ENCODE measurements around the gene MAP2K5.

MAP2K5 gene

DNA sequence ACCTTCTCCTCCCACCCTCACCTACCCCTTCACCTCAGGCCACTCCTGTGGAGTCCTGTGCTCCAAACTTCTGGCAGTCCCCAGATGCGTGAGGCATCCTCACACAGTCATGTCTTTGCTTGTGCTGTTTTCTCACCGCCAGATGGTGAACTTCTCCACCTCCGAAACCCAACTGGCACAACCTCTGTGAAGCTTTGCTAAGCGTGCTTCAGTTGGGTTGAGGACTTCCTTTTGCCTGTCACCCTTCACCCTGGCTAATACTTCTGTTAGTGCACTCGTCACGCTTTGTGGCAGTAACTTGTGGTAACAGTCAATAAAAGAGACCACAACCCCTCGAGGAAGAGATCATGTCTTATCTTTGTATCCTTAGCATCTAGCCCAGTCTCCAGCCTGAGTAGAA, 240.8 kb downstream of the MAP2K5 start:
- peak; percentile 17 for DNase-seq (ENCODE audit: low read depth)

DNA sequence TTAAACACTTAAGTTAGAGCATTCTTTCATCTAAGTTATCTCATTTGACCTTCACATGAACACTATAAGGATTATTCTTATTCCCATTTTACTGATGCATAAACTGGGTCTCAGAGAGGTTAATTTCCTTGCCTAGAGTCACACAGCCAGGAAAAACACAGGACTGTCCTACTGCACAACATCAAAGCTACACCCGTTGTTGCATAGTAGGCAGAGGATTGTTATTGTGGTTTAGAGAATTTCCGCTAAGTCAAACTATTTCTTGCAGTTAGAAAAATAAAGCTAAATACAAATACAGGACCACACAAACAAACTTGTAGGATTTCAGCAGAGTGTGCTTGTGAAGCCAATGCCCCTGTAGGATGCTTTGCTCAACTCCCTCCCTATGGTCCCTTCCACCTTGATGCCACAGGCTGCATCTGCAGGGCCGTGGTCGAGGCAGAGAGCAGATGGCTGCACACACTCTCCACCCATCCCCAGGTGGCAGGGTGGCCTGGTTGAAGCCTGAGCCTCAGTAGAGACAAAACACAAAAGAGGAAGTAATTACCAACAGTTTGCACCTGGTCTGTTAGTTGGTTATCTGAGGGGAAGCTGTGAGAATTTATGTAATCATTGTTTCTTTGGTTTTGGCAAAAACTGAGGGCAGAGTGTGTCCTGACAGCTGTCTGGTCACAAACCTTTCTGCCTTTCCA, 241.7 kb downstream of the MAP2K5 start:
- DNase-seq (ENCODE audit: low read depth) = no peak

DNA sequence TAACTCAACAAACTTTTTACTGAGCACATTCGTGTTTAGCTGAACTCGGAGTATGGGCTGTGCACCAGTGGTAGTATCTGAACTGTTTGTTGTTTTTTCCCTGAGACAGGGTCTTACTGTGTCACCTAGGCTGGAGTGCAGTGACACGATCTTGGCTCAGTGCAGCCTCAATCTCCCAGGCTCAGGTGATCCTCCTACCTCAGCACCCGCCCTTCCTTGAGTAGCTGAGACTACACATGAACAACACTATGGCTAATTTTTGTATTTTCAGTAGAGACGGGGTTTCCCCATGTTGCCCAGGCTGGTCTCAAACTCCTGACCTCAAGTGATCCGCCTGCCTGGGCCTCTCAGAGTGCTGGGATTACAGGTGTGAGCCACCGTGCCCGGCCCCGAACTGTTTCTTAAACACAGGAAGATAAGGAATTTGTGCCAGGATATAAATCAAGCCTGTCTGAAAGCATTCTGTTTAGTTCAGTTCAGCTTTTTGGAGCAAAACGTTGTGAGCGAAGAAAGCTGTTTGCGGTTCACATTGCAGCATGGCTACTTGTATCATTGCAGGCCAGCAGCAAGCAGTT, 242.4 kb downstream of the MAP2K5 start:
- DNase-seq (ENCODE audit: low read depth) = no peak

DNA sequence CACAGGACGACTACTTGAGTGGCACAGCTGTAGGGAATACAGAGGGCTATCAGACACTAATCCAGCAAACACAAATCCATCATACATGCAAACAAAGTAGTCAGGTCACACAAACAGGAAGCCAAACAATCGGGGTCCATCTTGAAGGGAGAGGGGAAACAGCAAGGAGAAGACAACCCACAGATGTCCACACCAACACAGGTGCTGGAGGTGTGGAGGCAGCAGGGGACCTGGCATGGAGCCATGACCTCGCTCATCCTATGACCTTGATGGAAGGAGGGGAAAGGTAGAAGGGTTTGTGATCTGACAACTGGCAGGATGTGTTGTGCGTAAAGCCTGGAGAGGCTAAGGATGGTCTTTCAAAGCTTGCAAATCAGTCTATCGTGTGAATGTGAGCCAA, 242.9 kb downstream of the MAP2K5 start:
- DNase-seq (ENCODE audit: low read depth) = no peak

DNA sequence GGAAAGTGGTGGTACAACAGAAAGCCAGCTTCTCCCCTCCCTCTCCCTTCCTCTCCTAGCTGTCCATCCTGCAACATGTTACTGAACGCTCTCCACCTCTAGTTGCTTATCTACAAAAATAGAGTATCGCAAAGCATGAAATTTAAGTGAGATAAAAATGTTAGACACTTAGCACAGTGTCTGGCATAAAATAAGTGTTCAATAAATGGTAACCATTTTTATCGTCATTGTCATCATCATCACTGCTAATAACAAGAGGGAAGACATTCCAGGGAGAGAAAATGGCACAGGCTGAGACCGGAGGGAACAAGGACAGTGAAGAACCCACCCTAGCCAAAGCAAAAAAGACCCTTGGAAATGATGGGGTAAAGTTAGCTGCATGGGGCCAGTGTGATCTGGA, 244.1 kb downstream of the MAP2K5 start:
- no peak for DNase-seq (ENCODE audit: low read depth)

DNA sequence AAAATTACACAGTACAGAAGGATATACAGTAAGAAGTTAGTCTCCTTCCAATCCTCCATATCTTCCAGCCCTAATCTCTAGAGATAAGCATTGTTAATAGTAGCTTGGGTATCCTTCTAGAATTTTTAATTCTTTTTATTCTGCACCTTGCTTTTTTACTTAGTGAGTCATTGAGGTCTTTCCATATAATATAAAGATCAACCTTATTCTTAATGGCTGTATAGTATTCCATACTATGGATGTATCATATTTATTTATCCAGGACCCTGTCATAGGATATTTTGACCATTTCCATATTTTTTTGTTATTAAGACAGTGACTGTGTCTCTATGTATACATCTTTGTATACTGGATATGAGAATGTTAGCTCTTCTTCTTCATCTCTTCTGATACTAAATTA, 246.5 kb downstream of the MAP2K5 start:
- no peak for DNase-seq (ENCODE audit: low read depth)

DNA sequence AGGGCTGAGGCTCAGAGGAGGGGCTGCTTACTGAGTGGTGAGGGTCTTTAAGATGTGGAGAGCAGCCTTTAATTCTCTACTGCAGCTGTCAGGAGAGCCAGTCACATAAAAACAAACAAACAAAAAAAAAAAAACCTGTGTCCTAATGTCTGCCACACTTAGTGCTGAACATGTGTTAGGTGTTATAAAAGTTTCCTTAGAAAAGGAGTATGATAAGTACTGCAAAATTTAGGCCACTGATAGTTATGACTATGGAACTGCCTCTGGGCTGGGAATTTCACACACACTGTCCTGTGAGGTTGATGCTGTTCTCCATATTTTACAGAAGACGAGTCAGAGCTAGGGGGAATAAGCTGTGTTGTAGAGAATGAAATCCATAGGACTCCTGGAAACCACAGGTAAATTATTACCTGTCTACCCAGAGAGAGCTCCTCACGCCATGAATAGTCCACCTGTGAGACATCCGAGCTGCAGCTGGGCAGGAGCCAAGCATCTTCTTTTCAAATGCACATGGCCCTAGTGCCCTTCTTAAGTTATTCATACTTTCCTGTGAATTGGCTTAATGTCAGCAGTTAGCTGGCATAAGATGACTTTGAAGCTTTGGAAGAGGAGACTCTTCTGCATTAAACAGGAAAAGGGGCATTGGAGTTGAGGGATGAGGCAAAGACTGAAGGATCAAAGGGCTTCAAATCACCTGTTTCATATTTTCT, 248.3 kb downstream of the MAP2K5 start:
- DNase-seq (ENCODE audit: low read depth) = no peak

DNA sequence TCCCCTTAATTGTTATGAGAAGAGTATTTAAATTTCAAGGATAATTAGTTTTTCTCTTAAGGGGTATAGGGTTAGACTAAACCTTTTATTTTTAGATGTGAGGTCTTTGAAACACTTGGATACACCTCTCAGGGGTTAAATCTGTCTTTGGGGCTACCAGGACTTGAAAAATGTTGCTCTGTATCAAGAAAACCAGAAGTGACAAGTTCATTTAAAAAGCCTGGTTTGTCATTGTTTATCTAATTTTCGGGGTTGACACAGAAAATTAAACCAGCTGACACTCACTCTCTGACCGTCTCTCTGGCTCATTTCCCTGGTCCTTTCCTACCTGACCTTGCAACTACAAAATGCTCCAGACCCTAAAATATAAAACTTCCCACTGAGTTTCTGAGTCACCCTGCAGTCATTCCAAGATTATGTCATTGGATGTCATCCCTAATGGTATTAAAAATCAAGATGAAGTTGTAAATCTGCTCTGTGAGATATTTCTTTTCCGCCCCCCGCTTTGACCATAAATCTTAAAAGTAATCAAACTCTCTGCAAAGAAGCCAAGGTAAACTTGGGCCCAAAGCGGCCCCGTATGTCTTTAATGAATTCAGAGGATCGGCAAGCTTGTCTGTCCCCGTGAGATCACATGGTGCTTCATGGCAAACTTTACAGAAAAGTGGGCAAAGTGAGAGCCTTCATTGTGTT, 249.9 kb downstream of the MAP2K5 start:
- no peak for DNase-seq (ENCODE audit: low read depth)

DNA sequence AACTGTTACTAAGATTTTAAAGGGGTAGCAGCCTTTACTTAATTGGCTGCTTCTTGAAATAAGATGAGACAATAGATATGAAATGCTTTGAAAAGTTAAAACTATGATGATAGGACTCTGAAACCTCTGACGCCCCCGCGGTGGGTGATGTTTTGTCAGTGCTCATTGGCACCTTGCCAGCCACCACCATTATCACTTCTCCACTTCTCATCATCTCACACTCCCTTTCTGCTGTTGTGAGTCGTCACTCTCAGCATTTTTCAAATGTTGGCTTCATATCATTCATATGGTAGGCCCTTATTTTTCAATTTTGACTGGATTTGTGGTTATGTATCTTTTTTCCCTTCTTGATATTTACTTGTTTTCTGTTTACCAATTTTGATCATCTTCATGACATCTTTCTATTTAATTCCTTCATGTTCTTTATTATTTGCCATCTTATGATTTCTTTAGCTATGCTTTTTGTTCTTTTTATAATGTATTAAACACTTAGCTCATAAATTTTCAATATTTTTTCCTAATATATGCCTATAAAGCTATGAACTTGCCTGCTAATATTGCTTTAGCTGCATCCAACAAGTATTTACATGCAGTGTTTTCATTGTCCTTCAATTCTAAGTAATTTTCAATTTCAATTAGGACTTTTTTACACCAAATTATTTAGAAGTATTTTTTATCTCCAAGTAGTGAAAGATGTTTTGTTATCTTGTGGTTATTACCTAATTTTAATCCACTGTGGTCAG, 252.5 kb downstream of the MAP2K5 start:
- DNase-seq (ENCODE audit: low read depth) = peak; percentile 53

DNA sequence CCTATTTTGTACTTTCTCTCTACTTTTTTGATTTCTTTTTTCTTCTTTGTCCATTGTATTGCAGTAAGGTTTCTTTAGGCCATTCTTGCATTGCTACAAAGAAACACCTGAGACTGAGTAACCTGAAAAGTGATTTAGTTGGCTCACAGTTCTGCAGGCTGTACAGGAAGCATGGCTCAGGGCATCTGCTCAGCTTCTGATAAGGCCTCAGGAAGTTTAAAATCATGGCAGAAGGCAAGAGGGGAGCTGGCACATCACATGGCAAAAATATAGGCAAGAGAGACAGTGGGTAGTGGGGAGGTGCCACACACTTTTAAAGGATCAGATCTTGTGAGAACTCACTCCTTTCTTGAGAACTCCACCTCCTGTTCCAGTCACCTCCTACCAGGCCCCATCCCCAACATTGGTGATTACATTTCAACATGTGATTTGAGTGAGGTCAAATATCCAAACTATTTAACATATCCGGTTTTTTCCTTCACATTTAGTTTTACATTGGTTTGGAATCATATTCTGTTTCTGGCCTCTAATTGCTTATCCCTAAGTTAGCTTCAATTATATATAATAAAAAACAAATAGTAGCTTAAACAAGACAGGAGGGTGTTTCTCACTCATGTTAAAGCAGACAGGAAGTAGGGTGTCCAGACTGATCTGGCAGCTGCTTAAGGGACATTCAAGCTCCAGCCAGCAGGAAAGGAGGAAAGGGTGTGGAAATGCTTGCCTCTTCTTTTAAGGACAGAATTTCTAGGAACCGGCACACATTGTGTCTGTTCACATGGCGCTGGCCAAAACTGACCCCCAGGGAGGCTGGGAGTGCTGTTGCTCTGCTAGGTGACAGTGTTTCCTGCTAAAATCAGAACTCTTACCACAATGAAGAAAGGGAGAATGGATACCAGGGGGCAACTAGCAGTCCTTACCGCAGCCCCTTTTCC, 254.0 kb downstream of the MAP2K5 start:
- DNase-seq (ENCODE audit: low read depth) = no peak

DNA sequence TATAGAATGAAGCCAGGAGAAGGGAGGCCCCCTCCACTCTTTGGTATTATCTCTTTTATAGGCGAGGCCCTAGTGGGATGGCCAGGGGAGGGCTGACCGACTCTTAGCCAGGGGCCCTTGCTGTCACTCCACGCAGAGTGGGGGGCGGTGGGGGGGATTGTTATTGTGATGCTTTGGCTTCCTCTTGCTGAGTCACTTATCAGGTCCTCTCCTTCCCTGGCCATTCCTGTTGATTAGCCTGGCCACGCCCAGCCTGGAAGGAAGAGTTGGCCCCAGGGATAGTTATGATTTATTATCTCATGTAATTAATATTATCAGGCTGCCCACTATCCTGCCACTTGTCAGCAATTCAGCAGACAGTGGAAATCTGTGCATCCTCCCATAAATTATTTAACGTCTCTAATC, 257.3 kb downstream of the MAP2K5 start:
- DNase-seq (ENCODE audit: low read depth) = no peak

DNA sequence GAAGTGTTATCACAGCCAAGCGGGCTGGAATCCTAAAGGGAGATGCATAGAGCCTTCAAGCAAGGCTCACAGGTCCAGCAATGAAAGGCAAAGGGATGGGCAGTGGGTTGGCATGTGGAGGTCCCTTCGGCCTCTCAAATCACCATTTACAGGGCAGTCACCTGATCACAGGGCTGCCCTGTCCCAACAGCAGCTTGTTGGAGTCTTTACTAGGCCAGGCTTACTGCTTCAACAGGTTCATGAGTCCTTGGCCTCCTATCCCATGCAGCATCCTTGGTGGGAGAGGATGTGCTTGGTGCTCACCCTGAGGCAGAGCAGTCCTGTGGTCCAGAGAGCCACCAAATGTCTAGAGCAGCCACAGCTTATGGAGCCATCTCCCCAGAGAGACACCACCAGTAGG, 258.6 kb downstream of the MAP2K5 start:
- DNase-seq (ENCODE audit: low read depth) = no peak

DNA sequence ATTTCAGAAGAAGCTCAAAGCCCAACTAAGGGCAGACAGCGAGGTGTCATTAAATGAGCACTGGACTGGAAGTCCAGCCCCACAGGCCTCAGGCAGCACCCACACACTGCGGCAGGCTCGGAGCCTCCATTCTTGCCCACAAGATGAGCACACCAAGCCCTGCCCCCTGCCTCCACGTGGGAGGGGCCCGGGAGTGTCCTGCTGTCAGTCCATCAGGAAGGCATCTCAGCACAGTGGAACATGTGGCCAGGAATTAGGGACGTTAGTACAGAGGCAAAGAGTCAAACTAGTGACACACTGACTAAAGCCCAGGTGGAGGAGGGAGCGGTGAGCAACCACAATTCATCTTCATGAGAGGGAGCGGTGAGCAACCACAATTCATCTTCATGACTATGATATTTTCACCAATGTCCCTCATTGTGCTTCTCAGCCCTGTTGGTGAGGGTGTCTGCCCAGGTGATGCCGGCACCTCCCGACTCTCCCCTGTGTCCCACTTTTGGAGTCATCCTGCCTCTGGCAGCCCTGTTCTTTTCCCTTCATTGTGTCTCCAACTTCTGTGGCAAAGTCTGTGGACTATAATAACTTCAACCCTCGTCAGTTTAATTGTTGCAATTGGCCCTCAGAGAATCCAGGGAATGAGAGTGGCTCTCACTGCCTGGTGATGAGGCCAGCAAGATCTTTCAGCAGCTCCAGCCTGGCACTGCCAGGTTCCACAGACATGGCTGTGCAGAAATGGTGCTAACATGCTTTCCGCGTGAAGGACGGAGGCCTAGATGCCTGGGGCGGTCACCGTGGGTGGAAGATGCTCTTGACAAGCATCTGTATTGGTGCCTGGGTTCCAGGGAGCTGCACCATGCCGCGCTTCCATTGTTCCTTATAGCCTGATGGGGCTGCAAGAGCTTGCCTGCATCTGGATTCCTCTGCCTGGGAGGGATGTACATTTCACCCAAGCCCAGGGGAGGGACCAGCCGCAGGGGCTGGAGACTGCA, 259.7 kb downstream of the MAP2K5 start:
- no peak for DNase-seq (ENCODE audit: low read depth)

DNA sequence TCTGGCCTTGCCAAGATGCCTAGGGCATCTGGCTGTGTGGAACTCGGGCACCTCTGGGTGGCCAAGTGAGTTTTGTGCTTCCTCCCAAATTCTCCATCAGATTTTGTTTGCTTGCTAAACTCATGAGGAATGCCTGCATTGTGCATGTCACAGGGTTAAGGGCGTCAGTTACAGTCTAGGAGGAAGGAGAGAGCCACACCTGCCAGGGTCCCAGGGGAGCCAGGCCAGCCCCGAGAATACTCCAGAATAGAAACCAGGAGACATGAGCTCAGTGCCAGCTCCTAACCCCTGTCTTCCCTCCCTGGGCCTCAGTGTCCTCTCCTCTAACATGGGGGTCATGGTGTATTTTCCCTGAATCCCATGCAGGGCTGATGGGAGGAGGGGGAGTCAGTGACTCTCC, 260.8 kb downstream of the MAP2K5 start:
- DNase-seq (ENCODE audit: low read depth) = no peak

DNA sequence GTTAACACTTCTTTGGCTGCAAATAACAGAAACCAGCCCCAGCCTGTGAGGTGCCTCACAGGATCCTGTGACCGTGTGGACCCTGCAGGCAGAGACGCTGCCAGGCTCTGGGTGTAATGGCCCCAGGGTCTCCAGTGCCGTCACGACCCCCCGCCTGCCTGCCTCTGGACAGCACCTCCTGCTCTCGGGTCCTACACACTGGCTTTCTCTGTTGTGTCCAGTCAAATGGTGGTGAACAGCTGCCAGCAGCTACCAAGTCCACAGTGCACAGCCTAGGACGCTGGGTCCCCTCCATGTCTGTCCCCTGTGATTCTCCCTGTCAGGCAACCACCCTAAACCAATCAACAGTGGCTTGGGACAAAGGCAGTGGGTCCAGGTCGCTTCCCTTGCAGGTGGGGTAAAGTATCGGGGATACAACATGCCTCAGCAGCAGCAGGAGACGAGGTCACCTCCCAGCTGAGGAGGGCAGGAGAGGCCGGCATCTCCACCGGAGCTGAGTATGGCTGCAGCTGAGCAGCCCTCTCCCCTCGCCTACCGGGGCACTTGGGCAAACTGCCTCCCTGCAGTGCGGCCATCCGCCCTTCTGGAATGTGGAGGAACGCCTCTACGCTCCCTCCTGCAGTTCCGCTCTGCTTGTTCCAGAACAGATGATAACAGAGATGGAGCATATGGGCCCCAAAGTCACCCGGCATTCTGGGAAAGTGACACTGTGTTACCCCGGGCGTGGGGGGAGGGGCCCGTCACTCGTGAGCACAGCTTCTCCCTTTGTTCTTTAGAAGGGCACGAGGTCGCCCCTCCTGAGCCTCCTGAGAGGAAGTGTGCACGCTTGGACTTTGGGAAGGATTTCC, 261.7 kb downstream of the MAP2K5 start:
- no peak for DNase-seq (ENCODE audit: low read depth)

DNA sequence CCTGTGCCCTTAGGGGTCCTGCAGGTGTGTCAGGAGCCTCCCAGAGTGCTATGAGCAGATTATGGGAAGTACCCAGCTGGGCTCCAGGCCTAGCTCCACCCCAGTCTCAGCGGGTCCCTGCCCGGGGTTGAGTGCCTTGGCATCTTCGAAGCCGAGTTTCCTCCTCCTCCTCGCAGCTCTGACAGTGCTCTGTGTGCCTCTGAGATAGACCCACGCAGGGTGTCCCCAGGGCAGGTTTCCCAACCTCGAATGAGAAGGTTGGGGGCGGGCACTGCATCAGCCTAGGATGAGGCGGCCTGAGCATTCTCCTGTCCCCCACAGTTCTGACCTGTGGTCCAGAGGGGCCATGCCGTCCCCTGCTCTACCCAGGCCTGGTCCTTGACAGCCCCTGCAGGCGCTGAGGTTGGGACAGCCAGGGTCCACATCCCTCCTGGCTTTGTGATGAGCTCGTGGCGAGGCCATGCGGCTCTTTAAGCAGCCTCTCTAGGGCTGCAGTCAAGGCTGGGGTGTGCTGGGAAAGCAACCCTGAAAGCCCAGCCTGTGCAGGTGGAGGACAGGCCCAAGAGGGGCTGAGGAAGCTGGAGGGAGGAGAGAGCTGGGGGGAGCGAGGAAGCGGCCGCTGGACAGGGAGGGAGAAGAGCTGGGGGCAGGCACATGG, 262.6 kb downstream of the MAP2K5 start:
- no peak for DNase-seq (ENCODE audit: low read depth)

DNA sequence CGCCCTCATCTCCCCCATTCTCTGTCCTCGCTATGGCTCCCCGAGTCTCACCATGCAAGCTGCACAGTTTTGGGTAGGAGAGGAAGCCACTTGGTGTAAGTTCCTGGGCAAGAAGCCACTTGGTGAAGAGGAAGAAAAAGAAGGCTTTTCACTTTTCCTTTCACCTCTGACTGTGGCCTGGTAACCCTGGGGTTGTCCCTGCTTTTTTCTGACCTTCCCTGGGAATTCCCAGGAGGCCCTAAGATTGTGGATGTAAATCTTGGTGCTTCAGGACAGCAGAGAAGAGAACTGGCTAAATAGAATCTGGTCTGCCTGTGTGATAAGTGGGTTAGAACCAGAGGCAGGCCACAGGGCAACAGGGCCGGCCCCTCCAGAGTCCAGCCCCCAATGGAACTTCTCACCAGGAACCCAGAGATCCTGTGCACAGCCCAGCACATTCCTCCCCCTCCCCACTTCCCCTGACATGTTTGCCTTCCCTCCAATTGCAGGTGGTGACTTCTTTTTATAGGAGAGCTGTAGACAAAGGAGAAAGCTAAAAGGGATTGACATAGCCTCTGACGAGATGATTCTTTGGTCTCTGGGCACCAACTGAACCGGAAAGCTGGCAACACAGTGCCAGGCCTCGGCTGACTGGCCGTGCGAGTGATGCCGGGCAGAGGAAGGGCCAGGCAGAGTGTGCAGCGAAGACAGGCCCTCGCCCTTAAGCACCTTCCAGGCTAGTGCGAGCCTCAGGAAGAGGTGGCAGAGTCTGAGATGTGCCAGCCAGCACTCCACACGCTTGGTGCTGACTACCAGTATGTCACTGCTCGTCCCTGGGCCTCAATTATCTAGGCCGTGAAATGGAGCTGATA, 263.4 kb downstream of the MAP2K5 start:
- no peak for DNase-seq (ENCODE audit: low read depth)

All from activated T-cell treated with anti-CD3 and anti-CD28 coated beads for 48 hours (primary cell).